GM23338 (cell line): Measurements from ENCODE around the gene DAW1. TPM values are rescaled to one million over a fixed set of nuclear protein-coding genes. Genes with fewer than 3 reads are reported as not detected.

Source experiments
- ATAC-seq: fragments of 200-7000 bp; cut with Tn5 transposase; 3 replicates; pipeline ENCODE4 v1.9.1; 2020
- DNase-seq: peaks from one replicate; pipeline ENCODE4 v3.0.0-alpha.2; 2015; ENCODE audit warnings: low spot score
- H2AFZ ChIP-seq: fragments of 200-600 bp; sonication (generic); 2 replicates; pipeline ENCODE4 v1.8.0; 2016; ENCODE audit warnings: antibody characterized with exemption, mild to moderate bottlenecking, moderate library complexity
- H3F3A ChIP-seq: fragments of 200-600 bp; sonication (generic); replicated peaks from 2 replicates; pipeline ENCODE4 v1.8.0; 2017; ENCODE audit warnings: antibody characterized with exemption, mixed run types, low read depth
- H3K27ac ChIP-seq: fragments of 200-600 bp; sonication (generic); 2 replicates; pipeline ENCODE4 v1.6.1; 2016; ENCODE audit warnings: low read depth
- H3K27me3 ChIP-seq: fragments of 200-600 bp; sonication (generic); 2 replicates; pipeline ENCODE4 v1.8.0; 2016; ENCODE audit warnings: mild to moderate bottlenecking, mixed run types, moderate library complexity; ENCODE audit not compliant: insufficient read depth
- H3K36me3 ChIP-seq: fragments of 200-600 bp; sonication (generic); 2 replicates; pipeline ENCODE4 v1.8.0; 2016; ENCODE audit warnings: mild to moderate bottlenecking; ENCODE audit not compliant: insufficient read depth
- H3K4me1 ChIP-seq: fragments of 200-600 bp; sonication (generic); 2 replicates; pipeline ENCODE4 v1.8.0; 2016; ENCODE audit warnings: mild to moderate bottlenecking, moderate library complexity; ENCODE audit not compliant: insufficient read depth
- H3K4me2 ChIP-seq: fragments of 200-600 bp; sonication (generic); 2 replicates; pipeline ENCODE4 v1.7.1; 2017; ENCODE audit warnings: mixed run types
- H3K4me3 ChIP-seq: fragments of 200-600 bp; sonication (generic); 2 replicates; pipeline ENCODE4 v1.6.1; 2016; ENCODE audit warnings: mixed run types
- H3K79me2 ChIP-seq: fragments of 200-600 bp; sonication (generic); replicated peaks from 2 replicates; pipeline ENCODE4 v1.8.0; 2017; ENCODE audit warnings: mild to moderate bottlenecking; ENCODE audit not compliant: insufficient read depth
- H3K9me2 ChIP-seq: fragments of 200-600 bp; sonication (generic); 2 replicates; pipeline ENCODE4 v1.8.0; 2017; ENCODE audit not compliant: insufficient read depth
- H4K20me1 ChIP-seq: fragments of 200-600 bp; sonication (generic); replicated peaks from 2 replicates; pipeline ENCODE4 v1.8.0; 2017; ENCODE audit warnings: mild to moderate bottlenecking; ENCODE audit not compliant: insufficient read depth
- H3K27ac Mint-ChIP-seq: 2 replicates; pipeline ENCODE4 v1.8.0; 2020; ENCODE audit warnings: inconsistent platforms, mild to moderate bottlenecking, moderate library complexity, mixed read lengths
- H3K27me3 Mint-ChIP-seq: 3 replicates; pipeline ENCODE4 v1.8.0; 2022; ENCODE audit warnings: low read depth, mild to moderate bottlenecking, moderate library complexity, mixed read lengths, inconsistent platforms; ENCODE audit not compliant: insufficient read depth, poor library complexity
- H3K36me3 Mint-ChIP-seq: 3 replicates; pipeline ENCODE4 v1.8.0; 2021; ENCODE audit warnings: low read depth, mild to moderate bottlenecking, inconsistent platforms, moderate library complexity, mixed read lengths
- H3K4me1 Mint-ChIP-seq: 3 replicates; pipeline ENCODE4 v1.8.0; 2020; ENCODE audit warnings: mild to moderate bottlenecking, inconsistent platforms, mixed read lengths
- H3K4me3 Mint-ChIP-seq: 3 replicates; pipeline ENCODE4 v1.8.0; 2021; ENCODE audit warnings: moderate library complexity, mild to moderate bottlenecking, inconsistent platforms, mixed read lengths
- H3K9me3 Mint-ChIP-seq: 3 replicates; pipeline ENCODE4 v1.8.0; 2020; ENCODE audit warnings: moderate library complexity, mild to moderate bottlenecking, inconsistent platforms, mixed read lengths
- CREB1 ChIP-seq: fragments of 250-450 bp; sonication (Bioruptor Pico); IDR thresholded peaks from 2 replicates; pipeline ENCODE4 v1.5.0; 2020; ENCODE audit warnings: low read depth, mild to moderate bottlenecking, moderate library complexity
- CTCF ChIP-seq, 2 experiments: fragments of 200-600 bp in 1 of 2; sonication (generic) in 1 of 2; conservative IDR thresholded peaks; 2 replicates each; pipeline versions ENCODE4 v1.5.1 to v1.6.1; 2016 to 2017; ENCODE audit warnings: antibody characterized with exemption in 2 of 2, low read depth in 2 of 2, mild to moderate bottlenecking in 2 of 2, moderate library complexity in 1 of 2
- EZH2phosphoT487 ChIP-seq: fragments of 200-600 bp; sonication (generic); IDR thresholded peaks from one replicate; pipeline ENCODE4 v1.8.1; 2018; ENCODE audit warnings: antibody characterized with exemption; ENCODE audit not compliant: unreplicated experiment
- NANOG ChIP-seq: IDR thresholded peaks from 2 replicates; pipeline ENCODE4 v1.6.1; 2016; ENCODE audit warnings: antibody characterized with exemption, borderline replicate concordance
- POLR2AphosphoS5 ChIP-seq: IDR thresholded peaks from 2 replicates; pipeline ENCODE4 v1.6.1; 2016; ENCODE audit warnings: antibody characterized with exemption, low read depth
- STAT1 ChIP-seq: IDR thresholded peaks from one replicate; pipeline ENCODE4 v1.6.1; 2016; ENCODE audit warnings: antibody characterized with exemption; ENCODE audit not compliant: unreplicated experiment
- ZNF114 ChIP-seq: fragments of 250-450 bp; sonication (Bioruptor Pico); IDR thresholded peaks from 2 replicates; pipeline ENCODE4 v1.5.0; 2020; ENCODE audit warnings: mild to moderate bottlenecking, moderate library complexity
- ZNF462 ChIP-seq: fragments of 250-450 bp; sonication (Bioruptor Pico); IDR thresholded peaks from 2 replicates; pipeline ENCODE4 v1.5.0; 2020; ENCODE audit warnings: mild to moderate bottlenecking, moderate library complexity
- polyA plus RNA-seq: library from polyadenylated mRNA; unstranded; fragments of >200 nt; fragmentation: Nextera tagmentation; extraction: Ambion mirVana; gene quantifications from 2 replicates; pipeline ENCODE4 v1.2.1, GENCODE V29; 2016
- total RNA-seq: library from RNA; depleted of rRNA; stranded (reverse); fragments of >200 nt; shearing (Covaris generic); gene quantifications from 2 replicates; pipeline ENCODE4 v1.2.3, GENCODE V29; 2014

Gene DAW1
- total and polyA plus RNA-seq, 2 experiments from 2014 or later, result 0.71 to 2.0 TPM

GRCh38 chr2:227864161-227864756 lies 7.2 kb upstream of the DAW1 start (continued):
- TF ChIP-seq ZNF462 (no peak), POLR2AphosphoS5 (no peak)

- Histone ChIP-seq H3F3A (no peaks in the 10 kb centered on the region), H3K27ac (no peak overlapping the region), H3K4me1 (peaks cover 21% of the 10 kb centered on the region), H3K79me2 (no peaks in the 10 kb centered on the region), H2AFZ (no peak overlapping the region), H3K36me3 (no peaks in the 10 kb centered on the region), H3K27me3 (no peaks in the 10 kb centered on the region), H3K4me2 (no peak overlapping the region), H3K9me2 (no peaks in the 10 kb centered on the region), H4K20me1 (no peaks in the 10 kb centered on the region), H3K4me3 (no peak overlapping the region)
- peaks cover 8% of the 10 kb centered on the region for H3K27me3 Mint-ChIP-seq
- H3K36me3 Mint-ChIP-seq, result no peaks in the 10 kb centered on the region
- H3K4me3 Mint-ChIP-seq, result no peak overlapping the region
- no peaks in the 10 kb centered on the region for H3K9me3 Mint-ChIP-seq
- no peak for DNase-seq
- H3K4me1 Mint-ChIP-seq, result peaks cover 29% of the 10 kb centered on the region
- no peak for ATAC-seq
- H3K27ac Mint-ChIP-seq, result no peak overlapping the region
- TF ChIP-seq CTCF (conservative IDR thresholded peaks at IDR 0.05; ENCODE audit: low read depth in 2 of 2), result no peak
- no peak for TF ChIP-seq STAT1
- TF ChIP-seq CREB1 (CRISPR knock-in tag), result no peak
- no peak for TF ChIP-seq ZNF462
- TF ChIP-seq ZNF114 (CRISPR knock-in tag), result no peak
- no peak for TF ChIP-seq EZH2phosphoT487
- TF ChIP-seq POLR2AphosphoS5, result no peak
- no peak for TF ChIP-seq NANOG
Measured at GRCh38 chr2:227865291-227865690, 6.1 kb upstream of the DAW1 start.
